Bronchial epithelial cell (primary cell): ENCODE results near the gene AGA. TPM values are rescaled to one million over a fixed set of nuclear protein-coding genes. Genes with fewer than 3 reads are reported as not detected.

Source experiments
- DNase-seq: peaks from one replicate; pipeline ENCODE4 v3.0.0-alpha.2; 2010; ENCODE audit warnings: low read depth
- FAIRE-seq: peaks from 2 replicates; lab custom pipeline; 2011; peaks lifted over from hg19 to GRCh38; lab: Jason Lieb, UNC
- H3K27me3 ChIP-seq: 2 replicates; pipeline ENCODE4 v1.5.1; 2011; ENCODE audit warnings: low read length; ENCODE audit not compliant: control insufficient read depth, insufficient read depth
- H3K36me3 ChIP-seq: 2 replicates; pipeline ENCODE4 v1.5.1; 2011; ENCODE audit warnings: low read length; ENCODE audit not compliant: control insufficient read depth, insufficient read depth
- H3K4me3 ChIP-seq: 2 replicates; pipeline ENCODE4 v1.5.1; 2011; ENCODE audit warnings: mild to moderate bottlenecking, low read depth, low read length, control low read depth
- CTCF ChIP-seq: IDR thresholded peaks from 2 replicates; pipeline ENCODE4 v1.5.1; 2011; ENCODE audit warnings: mild to moderate bottlenecking, moderate library complexity, low read length, control low read depth, inconsistent platforms; ENCODE audit not compliant: insufficient read depth, severe bottlenecking
- total RNA-seq: library from RNA; depleted of rRNA; stranded (reverse); fragments of >200 nt; gene quantifications from 2 replicates; pipeline ENCODE4 v1.2.1, GENCODE V29; 2014

AGA gene
- total RNA-seq, 1 donor from 2014 or later, result 71.3 TPM

GRCh38 chr4:177410566-177410965 is 31.7 kb downstream of the AGA start:
- FAIRE-seq (no peak), DNase-seq (no peak)
- Histone ChIP-seq H3K27me3 (no peaks in the 10 kb centered on the region), H3K4me3 (no peak overlapping the region), H3K36me3 (no peaks in the 10 kb centered on the region)
- no peak for TF ChIP-seq CTCF

- Histone ChIP-seq H3K36me3 (no peaks in the 10 kb centered on the region), H3K27me3 (no peaks in the 10 kb centered on the region), H3K4me3 (no peak overlapping the region)
- no peak for FAIRE-seq
- no peak for TF ChIP-seq CTCF
- no peak for DNase-seq
Observed at GRCh38 chr4:177408023-177408422, 34.2 kb downstream of the AGA start.

- no peak for TF ChIP-seq CTCF
- H3K27me3 ChIP-seq, result no peaks in the 10 kb centered on the region
- H3K36me3 ChIP-seq, result no peaks in the 10 kb centered on the region
- DNase-seq (no peak), FAIRE-seq (no peak)
- no peak overlapping the region for H3K4me3 ChIP-seq
Observed at GRCh38 chr4:177405508-177405907, 36.7 kb downstream of the AGA start.

- no peak overlapping the region for H3K4me3 ChIP-seq
- FAIRE-seq, result no peak
- TF ChIP-seq CTCF, result no peak
- no peak for DNase-seq
- no peaks in the 10 kb centered on the region for H3K27me3 ChIP-seq
- no peaks in the 10 kb centered on the region for H3K36me3 ChIP-seq
Observed at GRCh38 chr4:177404986-177405385, 37.3 kb downstream of the AGA start.

GRCh38 chr4:177404342-177404741 is 37.9 kb downstream of the AGA start:
- no peak for FAIRE-seq
- Histone ChIP-seq H3K4me3 (no peak overlapping the region), H3K36me3 (no peaks in the 10 kb centered on the region), H3K27me3 (no peaks in the 10 kb centered on the region)
- no peak for DNase-seq
- no peak for TF ChIP-seq CTCF

- FAIRE-seq (no peak), DNase-seq (no peak)
- H3K4me3 ChIP-seq, result no peak overlapping the region
- no peaks in the 10 kb centered on the region for H3K27me3 ChIP-seq
- H3K36me3 ChIP-seq, result no peaks in the 10 kb centered on the region
- no peak for TF ChIP-seq CTCF
Observed at GRCh38 chr4:177403746-177404145, 38.5 kb downstream of the AGA start.
